Neural progenitor cell (in vitro differentiated cells): ENCODE data around the gene HS3ST5. TPM values are rescaled to one million over a fixed set of nuclear protein-coding genes. Genes with fewer than 3 reads are reported as not detected.

Source experiments
- DNase-seq: peaks from one replicate; pipeline ENCODE4 v3.0.0-alpha.2; 2016; ENCODE audit warnings: low spot score
- H2AFZ ChIP-seq: fragments of 200-600 bp; sonication (generic); replicated peaks from 2 replicates; pipeline ENCODE4 v1.6.1; 2016; ENCODE audit warnings: antibody characterized with exemption
- H3F3A ChIP-seq: fragments of 200-600 bp; sonication (generic); 2 replicates; pipeline ENCODE4 v1.6.1; 2016; ENCODE audit warnings: antibody characterized with exemption, low read depth
- H3K27ac ChIP-seq: fragments of 200-600 bp; sonication (generic); 2 replicates; pipeline ENCODE4 v1.5.1; 2016; ENCODE audit warnings: mild to moderate bottlenecking
- H3K27me3 ChIP-seq: fragments of 200-600 bp; sonication (generic); 2 replicates; pipeline ENCODE4 v1.6.1; 2016; ENCODE audit warnings: mild to moderate bottlenecking, moderate library complexity
- H3K36me3 ChIP-seq: fragments of 200-600 bp; sonication (generic); 2 replicates; pipeline ENCODE4 v1.5.1; 2016
- H3K4me1 ChIP-seq: fragments of 200-600 bp; sonication (generic); 2 replicates; pipeline ENCODE4 v1.6.1; 2016; ENCODE audit warnings: mixed run types
- H3K4me2 ChIP-seq: fragments of 200-600 bp; sonication (generic); 2 replicates; pipeline ENCODE4 v1.6.1; 2016
- H3K4me3 ChIP-seq: fragments of 200-600 bp; sonication (generic); 2 replicates; pipeline ENCODE4 v1.5.1; 2016
- H3K79me2 ChIP-seq: fragments of 200-600 bp; sonication (generic); 2 replicates; pipeline ENCODE4 v1.6.1; 2016; ENCODE audit warnings: low read depth
- H3K9ac ChIP-seq: fragments of 200-600 bp; sonication (generic); 2 replicates; pipeline ENCODE4 v1.6.1; 2016
- H3K9me3 ChIP-seq: fragments of 200-600 bp; sonication (generic); 2 replicates; pipeline ENCODE4 v1.5.1; 2016; ENCODE audit warnings: low read depth
- H4K20me1 ChIP-seq: fragments of 200-600 bp; sonication (generic); 2 replicates; pipeline ENCODE4 v1.6.1; 2016; ENCODE audit warnings: low read depth
- H3K27ac Mint-ChIP-seq: 3 replicates; pipeline ENCODE4 v1.8.0; 2021; ENCODE audit warnings: mixed read lengths
- H3K27me3 Mint-ChIP-seq: 2 replicates; pipeline ENCODE4 v1.8.0; 2022; ENCODE audit warnings: low read depth, mild to moderate bottlenecking, inconsistent platforms, moderate library complexity, mixed read lengths; ENCODE audit not compliant: insufficient read depth
- H3K36me3 Mint-ChIP-seq: 3 replicates; pipeline ENCODE4 v1.8.0; 2021; ENCODE audit warnings: mixed read lengths
- H3K4me1 Mint-ChIP-seq: 3 replicates; pipeline ENCODE4 v1.8.0; 2021; ENCODE audit warnings: mixed read lengths
- H3K4me3 Mint-ChIP-seq: 3 replicates; pipeline ENCODE4 v1.8.0; 2021; ENCODE audit warnings: mild to moderate bottlenecking, moderate library complexity, mixed read lengths
- H3K9me3 Mint-ChIP-seq: 3 replicates; pipeline ENCODE4 v1.8.0; 2020; ENCODE audit warnings: mixed read lengths
- EZH2 ChIP-seq: fragments of 200-600 bp; sonication (generic); IDR thresholded peaks from 2 replicates; pipeline ENCODE4 v1.6.1; 2017; ENCODE audit warnings: antibody characterized with exemption, mild to moderate bottlenecking, moderate library complexity
- EZH2phosphoT487 ChIP-seq: fragments of 200-600 bp; sonication (generic); IDR thresholded peaks from 2 replicates; pipeline ENCODE4 v1.6.1; 2017; ENCODE audit warnings: antibody characterized with exemption
- total RNA-seq: library from RNA; depleted of rRNA; stranded (reverse); fragments of >200 nt; gene quantifications from 2 replicates; pipeline ENCODE4 v1.2.3, GENCODE V29; 2015; ENCODE audit warnings: low replicate concordance
- TF ChIP-seq, protein P1 (sequence below): fragments of 200-600 bp; sonication (generic); IDR thresholded peaks from 2 replicates; pipeline ENCODE4 v1.5.1; 2017; ENCODE audit warnings: antibody characterized with exemption, mild to moderate bottlenecking

HS3ST5 gene
- total RNA-seq, 1 donor from 2014 or later: 0.34 TPM

DNA sequence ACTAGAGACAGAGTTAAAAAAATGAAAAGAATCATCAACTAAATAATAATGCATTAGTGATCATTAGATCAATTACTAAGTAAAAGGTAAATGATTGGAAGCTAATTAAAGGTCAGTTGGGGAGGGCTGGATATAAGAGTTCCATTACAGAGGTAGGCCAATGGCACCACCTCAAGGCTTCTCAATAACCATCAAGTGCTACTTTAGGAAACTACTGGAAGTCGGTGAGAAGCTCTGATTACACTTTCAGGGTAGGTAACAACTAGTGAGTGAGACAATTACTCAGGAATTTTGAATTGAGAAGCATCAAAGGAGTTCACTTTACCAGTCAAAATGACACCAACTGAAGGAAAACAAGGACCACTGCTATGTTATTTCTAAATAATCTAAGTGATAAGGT lies 281.7 kb downstream of the HS3ST5 start:
- Histone ChIP-seq H3K27me3 (no peaks in the 10 kb centered on the region), H3K4me1 (no peaks in the 10 kb centered on the region), H2AFZ (no peak overlapping the region), H3K4me3 (no peak overlapping the region), H3K36me3 (no peaks in the 10 kb centered on the region), H3K9me3 (no peaks in the 10 kb centered on the region), H3K27ac (no peak overlapping the region), H3K9ac (no peak overlapping the region), H3F3A (no peaks in the 10 kb centered on the region), H3K79me2 (no peaks in the 10 kb centered on the region), H3K4me2 (no peak overlapping the region), H4K20me1 (no peaks in the 10 kb centered on the region)
- H3K4me1 Mint-ChIP-seq: no peaks in the 10 kb centered on the region
- no peaks in the 10 kb centered on the region for H3K36me3 Mint-ChIP-seq
- H3K4me3 Mint-ChIP-seq: no peak overlapping the region
- TF ChIP-seq EZH2phosphoT487: no peak
- TF ChIP-seq, protein P1, sequence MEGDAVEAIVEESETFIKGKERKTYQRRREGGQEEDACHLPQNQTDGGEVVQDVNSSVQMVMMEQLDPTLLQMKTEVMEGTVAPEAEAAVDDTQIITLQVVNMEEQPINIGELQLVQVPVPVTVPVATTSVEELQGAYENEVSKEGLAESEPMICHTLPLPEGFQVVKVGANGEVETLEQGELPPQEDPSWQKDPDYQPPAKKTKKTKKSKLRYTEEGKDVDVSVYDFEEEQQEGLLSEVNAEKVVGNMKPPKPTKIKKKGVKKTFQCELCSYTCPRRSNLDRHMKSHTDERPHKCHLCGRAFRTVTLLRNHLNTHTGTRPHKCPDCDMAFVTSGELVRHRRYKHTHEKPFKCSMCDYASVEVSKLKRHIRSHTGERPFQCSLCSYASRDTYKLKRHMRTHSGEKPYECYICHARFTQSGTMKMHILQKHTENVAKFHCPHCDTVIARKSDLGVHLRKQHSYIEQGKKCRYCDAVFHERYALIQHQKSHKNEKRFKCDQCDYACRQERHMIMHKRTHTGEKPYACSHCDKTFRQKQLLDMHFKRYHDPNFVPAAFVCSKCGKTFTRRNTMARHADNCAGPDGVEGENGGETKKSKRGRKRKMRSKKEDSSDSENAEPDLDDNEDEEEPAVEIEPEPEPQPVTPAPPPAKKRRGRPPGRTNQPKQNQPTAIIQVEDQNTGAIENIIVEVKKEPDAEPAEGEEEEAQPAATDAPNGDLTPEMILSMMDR: no peak
- TF ChIP-seq EZH2: no peak
- H3K27me3 Mint-ChIP-seq: no peaks in the 10 kb centered on the region
- no peak for DNase-seq
- H3K27ac Mint-ChIP-seq: no peak overlapping the region
- H3K9me3 Mint-ChIP-seq: no peaks in the 10 kb centered on the region

DNA sequence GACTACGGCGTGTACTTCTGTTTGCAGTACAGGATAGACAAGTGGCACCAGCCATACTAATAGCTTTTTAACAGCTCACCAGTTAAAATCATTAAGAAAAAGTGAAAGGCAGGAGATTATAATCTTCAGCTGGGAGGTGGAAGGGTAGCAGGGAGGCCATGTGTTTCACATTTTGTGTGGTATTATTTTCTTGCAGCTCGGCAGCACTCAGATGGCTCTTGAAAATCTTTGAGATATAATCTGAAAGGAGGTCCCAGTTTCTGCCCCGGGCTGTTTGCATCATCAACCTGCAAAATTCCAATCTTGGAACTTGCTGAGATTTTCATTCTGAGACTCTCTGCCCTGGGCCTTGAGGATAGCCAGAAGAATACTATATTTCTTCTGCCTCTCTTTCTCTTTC lies 284.4 kb downstream of the HS3ST5 start:
- H3K27ac Mint-ChIP-seq: no peak overlapping the region
- no peaks in the 10 kb centered on the region for H3K9me3 Mint-ChIP-seq
- Histone ChIP-seq H3K27ac (no peak overlapping the region), H3F3A (no peaks in the 10 kb centered on the region), H3K27me3 (no peaks in the 10 kb centered on the region), H3K4me3 (no peak overlapping the region), H2AFZ (no peak overlapping the region), H3K79me2 (no peaks in the 10 kb centered on the region), H3K9me3 (no peaks in the 10 kb centered on the region), H3K4me1 (no peaks in the 10 kb centered on the region), H4K20me1 (no peaks in the 10 kb centered on the region), H3K9ac (no peak overlapping the region), H3K36me3 (no peaks in the 10 kb centered on the region), H3K4me2 (no peak overlapping the region)
- H3K4me3 Mint-ChIP-seq: no peak overlapping the region
- DNase-seq: no peak
- TF ChIP-seq EZH2 (no peak), EZH2phosphoT487 (no peak)
- TF ChIP-seq, protein P1: no peak
- H3K4me1 Mint-ChIP-seq: peaks cover 4% of the 10 kb centered on the region
- H3K36me3 Mint-ChIP-seq: no peaks in the 10 kb centered on the region
- H3K27me3 Mint-ChIP-seq: no peaks in the 10 kb centered on the region

DNA sequence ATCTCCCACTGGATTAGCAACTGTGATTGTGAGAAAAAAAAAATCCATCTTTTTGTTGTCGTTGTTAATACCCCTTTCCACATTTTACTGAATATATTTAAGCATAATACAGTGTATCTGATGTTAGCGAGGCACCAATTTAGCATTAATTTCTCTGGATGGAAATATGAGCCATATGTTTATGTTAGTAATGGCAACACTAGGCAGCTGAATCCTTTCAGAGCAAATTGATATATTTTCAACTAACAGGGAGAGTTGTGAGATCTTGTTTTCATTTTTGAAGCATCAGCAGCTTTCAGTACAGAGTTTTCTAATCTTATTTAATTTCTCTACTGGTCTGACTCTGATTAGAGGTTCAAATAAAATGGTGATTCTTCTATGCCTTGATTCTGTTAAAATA lies 287.1 kb downstream of the HS3ST5 start:
- Histone ChIP-seq H2AFZ (no peak overlapping the region), H4K20me1 (no peaks in the 10 kb centered on the region)

More for the DNA sequence above, 287.1 kb downstream of the HS3ST5 start:
- H3K4me1 Mint-ChIP-seq: peaks cover 4% of the 10 kb centered on the region
- no peak overlapping the region for H3K4me3 Mint-ChIP-seq
- Histone ChIP-seq H3K9me3 (no peaks in the 10 kb centered on the region), H3K27ac (no peak overlapping the region), H3K9ac (no peak overlapping the region), H3K4me1 (no peaks in the 10 kb centered on the region), H3K27me3 (no peaks in the 10 kb centered on the region), H3K4me3 (no peak overlapping the region), H3K79me2 (no peaks in the 10 kb centered on the region), H3K36me3 (no peaks in the 10 kb centered on the region), H3F3A (no peaks in the 10 kb centered on the region), H3K4me2 (no peak overlapping the region)
- no peaks in the 10 kb centered on the region for H3K9me3 Mint-ChIP-seq
- no peak overlapping the region for H3K27ac Mint-ChIP-seq
- no peaks in the 10 kb centered on the region for H3K27me3 Mint-ChIP-seq
- TF ChIP-seq, protein P1: no peak
- TF ChIP-seq EZH2: no peak
- no peak for TF ChIP-seq EZH2phosphoT487
- no peak for DNase-seq
- no peaks in the 10 kb centered on the region for H3K36me3 Mint-ChIP-seq
